DND-41 (cell line): ENCODE measurements around the gene CNTN5.

Experiments used
- ATAC-seq: fragments of 200-7000 bp; cut with Tn5 transposase; 3 replicates; pipeline ENCODE4 v1.9.1; 2021; ENCODE audit warnings: low read depth; ENCODE audit not compliant: insufficient read depth
- DNase-seq: peaks from one replicate; pipeline ENCODE4 v3.0.0-alpha.2; 2020
- H2AFZ ChIP-seq: 2 replicates; pipeline ENCODE4 v1.6.0; 2012; ENCODE audit warnings: low read depth, low read length
- H3K27ac ChIP-seq: 2 replicates; pipeline ENCODE4 v1.5.1; 2012; ENCODE audit warnings: low read length, inconsistent platforms
- H3K27me3 ChIP-seq: fragments of 200-600 bp; sonication (generic); 2 replicates; pipeline ENCODE4 v1.6.0; 2012; ENCODE audit warnings: low read length, mild to moderate bottlenecking, inconsistent platforms; ENCODE audit not compliant: insufficient read depth, poor library complexity
- H3K36me3 ChIP-seq: 2 replicates; pipeline ENCODE4 v1.5.1; 2012; ENCODE audit warnings: low read length, inconsistent platforms; ENCODE audit not compliant: insufficient read depth
- H3K4me1 ChIP-seq: 2 replicates; pipeline ENCODE4 v1.5.1; 2012; ENCODE audit warnings: mild to moderate bottlenecking, low read length; ENCODE audit not compliant: insufficient read depth
- H3K4me2 ChIP-seq: 2 replicates; pipeline ENCODE4 v1.6.0; 2012; ENCODE audit warnings: mild to moderate bottlenecking, moderate library complexity, low read length, inconsistent platforms; ENCODE audit not compliant: insufficient read depth
- H3K4me3 ChIP-seq, 2 experiments: fragments of 200-600 bp in 1 of 2; shearing (Covaris generic) in 1 of 2; 2 replicates each; pipeline ENCODE4 v1.5.1; 2012 to 2016; ENCODE audit warnings: inconsistent platforms in 2 of 2, low read length in 2 of 2, mild to moderate bottlenecking in 2 of 2, low read depth in 1 of 2, moderate library complexity in 1 of 2
- H3K79me2 ChIP-seq: 2 replicates; pipeline ENCODE4 v1.6.0; 2012; ENCODE audit warnings: low read length, inconsistent platforms; ENCODE audit not compliant: insufficient read depth
- H3K9ac ChIP-seq: 2 replicates; pipeline ENCODE4 v1.6.0; 2012; ENCODE audit warnings: low read depth, mild to moderate bottlenecking, inconsistent platforms, low read length, moderate library complexity
- H3K9me3 ChIP-seq: 2 replicates; pipeline ENCODE4 v1.5.1; 2012; ENCODE audit warnings: low read length, moderate library complexity, mild to moderate bottlenecking, inconsistent platforms; ENCODE audit not compliant: insufficient read depth, severe bottlenecking
- H4K20me1 ChIP-seq: 2 replicates; pipeline ENCODE4 v1.6.0; 2012; ENCODE audit warnings: low read length; ENCODE audit not compliant: insufficient read depth
- EZH2 ChIP-seq: IDR thresholded peaks from 3 replicates; pipeline ENCODE4 v1.6.1; 2012; ENCODE audit warnings: borderline replicate concordance, low read depth, mild to moderate bottlenecking, moderate library complexity, low read length, inconsistent platforms; ENCODE audit not compliant: severe bottlenecking
- TF ChIP-seq, protein P1 (sequence below): IDR thresholded peaks from 2 replicates; pipeline ENCODE4 v1.5.1; 2012; ENCODE audit warnings: borderline replicate concordance, low read length, moderate library complexity, mild to moderate bottlenecking; ENCODE audit not compliant: poor library complexity, severe bottlenecking; ENCODE audit errors: extremely low read depth

The CNTN5 gene

DNA sequence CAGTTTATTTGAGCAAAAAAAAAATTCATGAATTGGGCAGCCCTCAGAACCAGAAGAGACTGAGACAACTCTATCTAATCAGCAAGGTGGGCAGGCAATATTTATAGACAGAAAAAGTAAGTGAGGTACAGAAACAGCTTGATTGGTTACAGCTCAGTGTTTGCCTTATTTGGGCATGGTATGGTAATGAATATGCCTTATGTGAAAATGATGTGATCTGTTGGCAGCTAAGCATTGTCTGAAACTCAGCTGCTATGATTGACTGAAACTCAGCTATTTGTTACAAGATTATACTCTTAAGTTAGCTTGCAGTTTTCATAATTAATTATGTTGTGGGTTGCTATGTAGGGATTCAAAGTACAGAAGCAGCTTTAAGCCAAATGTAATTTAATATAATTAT is 127.6 kb downstream of the CNTN5 start:
- ATAC-seq, result no peak
- H3K4me2 ChIP-seq, result no peak overlapping the region
- H3K9ac ChIP-seq, result no peak overlapping the region
- DNase-seq, result no peak
- no peak overlapping the region for H2AFZ ChIP-seq
- no peak overlapping the region for H3K27ac ChIP-seq
- H3K27me3 ChIP-seq, result no peaks in the 10 kb centered on the region
- no peak for TF ChIP-seq EZH2
- TF ChIP-seq, protein P1, sequence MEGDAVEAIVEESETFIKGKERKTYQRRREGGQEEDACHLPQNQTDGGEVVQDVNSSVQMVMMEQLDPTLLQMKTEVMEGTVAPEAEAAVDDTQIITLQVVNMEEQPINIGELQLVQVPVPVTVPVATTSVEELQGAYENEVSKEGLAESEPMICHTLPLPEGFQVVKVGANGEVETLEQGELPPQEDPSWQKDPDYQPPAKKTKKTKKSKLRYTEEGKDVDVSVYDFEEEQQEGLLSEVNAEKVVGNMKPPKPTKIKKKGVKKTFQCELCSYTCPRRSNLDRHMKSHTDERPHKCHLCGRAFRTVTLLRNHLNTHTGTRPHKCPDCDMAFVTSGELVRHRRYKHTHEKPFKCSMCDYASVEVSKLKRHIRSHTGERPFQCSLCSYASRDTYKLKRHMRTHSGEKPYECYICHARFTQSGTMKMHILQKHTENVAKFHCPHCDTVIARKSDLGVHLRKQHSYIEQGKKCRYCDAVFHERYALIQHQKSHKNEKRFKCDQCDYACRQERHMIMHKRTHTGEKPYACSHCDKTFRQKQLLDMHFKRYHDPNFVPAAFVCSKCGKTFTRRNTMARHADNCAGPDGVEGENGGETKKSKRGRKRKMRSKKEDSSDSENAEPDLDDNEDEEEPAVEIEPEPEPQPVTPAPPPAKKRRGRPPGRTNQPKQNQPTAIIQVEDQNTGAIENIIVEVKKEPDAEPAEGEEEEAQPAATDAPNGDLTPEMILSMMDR, result no peak
- H3K79me2 ChIP-seq, result no peaks in the 10 kb centered on the region
- H3K4me3 ChIP-seq, result no peak overlapping the region
- no peaks in the 10 kb centered on the region for H3K9me3 ChIP-seq
- no peaks in the 10 kb centered on the region for H3K4me1 ChIP-seq
- H4K20me1 ChIP-seq, result no peaks in the 10 kb centered on the region
- no peaks in the 10 kb centered on the region for H3K36me3 ChIP-seq

DNA sequence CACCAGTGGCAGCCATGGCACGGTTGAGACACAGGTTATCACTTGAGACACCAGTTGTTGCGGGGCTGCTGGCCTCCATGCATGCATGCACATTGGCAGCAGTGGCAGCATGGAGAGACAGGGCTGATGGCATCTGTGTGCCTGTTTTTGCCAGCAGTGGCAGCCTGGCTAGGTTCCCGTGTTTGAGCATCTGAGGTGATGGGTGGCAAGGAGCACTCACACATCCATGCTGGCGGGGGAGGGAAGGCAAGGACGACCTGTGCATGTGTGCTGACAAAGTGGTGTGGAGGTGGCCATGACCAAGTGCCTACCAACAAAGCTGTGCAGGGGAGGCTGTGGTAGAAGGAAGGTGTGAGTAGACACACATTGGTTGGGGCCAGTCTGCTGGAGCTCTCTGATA is 133.5 kb downstream of the CNTN5 start:
- ATAC-seq, result no peak
- Histone ChIP-seq H3K4me2 (no peak overlapping the region), H3K4me1 (no peaks in the 10 kb centered on the region), H3K79me2 (no peaks in the 10 kb centered on the region), H3K27me3 (no peaks in the 10 kb centered on the region), H4K20me1 (no peaks in the 10 kb centered on the region), H3K4me3 (no peak overlapping the region), H3K9me3 (no peaks in the 10 kb centered on the region), H2AFZ (no peak overlapping the region), H3K9ac (no peak overlapping the region), H3K27ac (no peak overlapping the region), H3K36me3 (no peaks in the 10 kb centered on the region)
- TF ChIP-seq, protein P1, result no peak
- DNase-seq, result no peak

DNA sequence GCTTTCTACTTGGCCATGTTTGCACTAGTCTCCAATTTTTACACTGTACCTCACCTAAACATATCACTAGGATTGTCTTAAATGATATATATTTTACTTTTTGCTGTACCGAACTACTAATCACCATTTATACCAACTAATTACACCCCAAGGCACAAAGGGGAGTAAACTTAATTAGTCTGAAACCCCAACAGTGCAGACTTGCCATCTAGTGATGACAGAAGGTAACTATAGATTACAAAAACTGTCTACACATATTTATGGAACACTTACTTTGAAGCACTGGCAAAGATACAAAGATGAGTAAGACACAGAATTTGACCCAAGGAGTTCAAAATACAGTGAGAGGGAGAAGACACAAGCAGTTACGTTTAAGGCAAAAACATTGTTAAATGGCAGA is 139.7 kb downstream of the CNTN5 start:
- H3K79me2 ChIP-seq, result no peaks in the 10 kb centered on the region
- no peak overlapping the region for H3K4me2 ChIP-seq
- no peaks in the 10 kb centered on the region for H3K9me3 ChIP-seq
- no peaks in the 10 kb centered on the region for H3K27me3 ChIP-seq
- ATAC-seq (no peak), DNase-seq (no peak)
- no peaks in the 10 kb centered on the region for H4K20me1 ChIP-seq
- H3K4me3 ChIP-seq, result no peak overlapping the region
- no peak overlapping the region for H2AFZ ChIP-seq
- TF ChIP-seq, protein P1, result no peak
- TF ChIP-seq EZH2, result no peak
- no peak overlapping the region for H3K27ac ChIP-seq
- no peak overlapping the region for H3K9ac ChIP-seq
- no peaks in the 10 kb centered on the region for H3K36me3 ChIP-seq
- no peaks in the 10 kb centered on the region for H3K4me1 ChIP-seq

GRCh38 chr11:99162819-99163218 is 142.1 kb downstream of the CNTN5 start:
- Histone ChIP-seq H3K9ac (no peak overlapping the region), H4K20me1 (no peaks in the 10 kb centered on the region), H3K79me2 (no peaks in the 10 kb centered on the region), H3K27ac (no peak overlapping the region), H3K4me1 (no peaks in the 10 kb centered on the region), H3K36me3 (no peaks in the 10 kb centered on the region), H3K9me3 (no peaks in the 10 kb centered on the region), H3K4me2 (no peak overlapping the region), H3K27me3 (no peaks in the 10 kb centered on the region), H2AFZ (no peak overlapping the region), H3K4me3 (no peak overlapping the region)
- ATAC-seq (no peak), DNase-seq (no peak)
- no peak for TF ChIP-seq EZH2
- TF ChIP-seq, protein P1, result no peak
